Esophagus squamous epithelium (tissue), 4 donors: ENCODE results near the gene POMT2.

Experiments used
- POLR2A ChIP-seq, 4 donors: fragments of 450-650 bp; IDR thresholded peaks; one replicate each; pipeline ENCODE4 v1.6.1; 2017; ENCODE audit warnings: antibody characterized with exemption in 4 of 4, mild to moderate bottlenecking in 4 of 4, moderate library complexity in 3 of 4
- TF ChIP-seq, protein P1 (sequence below), 6 experiments: fragments of 450-650 bp in 4 of 6; fragments of 200-600 bp in 2 of 6; sonication (generic) in 2 of 6; IDR thresholded peaks; one replicate each; pipeline ENCODE4 v1.5.1; 2016 to 2019; ENCODE audit warnings: antibody characterized with exemption in 6 of 6, mild to moderate bottlenecking in 4 of 6, moderate library complexity in 4 of 6

DNA sequence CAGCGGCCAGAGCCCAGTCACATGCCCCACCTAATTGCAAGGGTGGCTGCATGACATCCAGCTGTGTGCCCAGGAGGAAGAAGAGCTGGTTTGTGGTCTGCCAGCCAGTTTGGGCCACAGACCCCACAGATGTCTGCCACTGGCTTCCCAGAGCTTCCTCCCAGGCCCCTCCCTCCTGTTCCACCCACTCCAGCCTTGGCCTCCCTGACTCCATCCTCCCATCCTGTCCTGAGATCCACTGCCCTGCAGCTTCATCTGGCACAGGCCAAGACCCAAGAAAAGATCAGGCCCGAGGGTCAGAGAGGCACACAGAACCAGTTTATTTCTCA lies 55.5 kb downstream of the POMT2 start:
- no peak for TF ChIP-seq POLR2A (IDR thresholded peaks at IDR 0.05)
- TF ChIP-seq, protein P1, sequence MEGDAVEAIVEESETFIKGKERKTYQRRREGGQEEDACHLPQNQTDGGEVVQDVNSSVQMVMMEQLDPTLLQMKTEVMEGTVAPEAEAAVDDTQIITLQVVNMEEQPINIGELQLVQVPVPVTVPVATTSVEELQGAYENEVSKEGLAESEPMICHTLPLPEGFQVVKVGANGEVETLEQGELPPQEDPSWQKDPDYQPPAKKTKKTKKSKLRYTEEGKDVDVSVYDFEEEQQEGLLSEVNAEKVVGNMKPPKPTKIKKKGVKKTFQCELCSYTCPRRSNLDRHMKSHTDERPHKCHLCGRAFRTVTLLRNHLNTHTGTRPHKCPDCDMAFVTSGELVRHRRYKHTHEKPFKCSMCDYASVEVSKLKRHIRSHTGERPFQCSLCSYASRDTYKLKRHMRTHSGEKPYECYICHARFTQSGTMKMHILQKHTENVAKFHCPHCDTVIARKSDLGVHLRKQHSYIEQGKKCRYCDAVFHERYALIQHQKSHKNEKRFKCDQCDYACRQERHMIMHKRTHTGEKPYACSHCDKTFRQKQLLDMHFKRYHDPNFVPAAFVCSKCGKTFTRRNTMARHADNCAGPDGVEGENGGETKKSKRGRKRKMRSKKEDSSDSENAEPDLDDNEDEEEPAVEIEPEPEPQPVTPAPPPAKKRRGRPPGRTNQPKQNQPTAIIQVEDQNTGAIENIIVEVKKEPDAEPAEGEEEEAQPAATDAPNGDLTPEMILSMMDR (IDR thresholded peaks at IDR 0.05) = no peak
